ENCODE data around the gene DCST2.

DCST2 gene

DNA sequence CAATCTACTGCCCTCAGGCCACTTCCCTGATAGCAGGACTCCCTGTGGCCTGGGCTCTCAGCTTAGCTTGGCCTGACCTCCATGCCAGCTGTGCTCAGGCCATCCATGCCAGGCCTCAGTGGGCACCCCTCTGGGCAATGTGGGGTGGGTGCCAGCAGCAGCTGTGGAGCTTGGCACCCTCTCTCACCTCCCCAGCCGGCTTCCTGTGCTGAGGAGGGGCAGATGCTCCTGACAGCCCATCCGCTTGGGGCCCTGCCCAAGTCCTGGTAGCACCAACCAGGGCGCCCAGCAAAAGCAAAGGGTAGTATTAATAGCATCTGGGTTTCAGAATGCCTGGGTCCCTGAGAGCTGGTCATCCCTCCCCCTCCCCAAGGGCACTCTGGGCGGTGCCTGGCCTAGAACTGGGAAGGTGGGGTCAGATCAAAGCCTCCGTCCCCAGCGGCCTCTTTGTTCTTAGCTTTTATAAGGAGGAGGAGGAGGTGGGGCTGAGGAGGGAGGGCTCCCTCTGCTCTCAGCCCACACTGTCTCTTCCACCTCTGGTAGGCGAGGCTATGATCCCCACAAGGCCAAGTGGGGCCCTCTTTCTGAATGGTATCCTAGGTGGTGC lies 36.1 kb upstream of the DCST2 start:
- no peak for DNase-seq (ENCODE audit: low spot score)

DNA sequence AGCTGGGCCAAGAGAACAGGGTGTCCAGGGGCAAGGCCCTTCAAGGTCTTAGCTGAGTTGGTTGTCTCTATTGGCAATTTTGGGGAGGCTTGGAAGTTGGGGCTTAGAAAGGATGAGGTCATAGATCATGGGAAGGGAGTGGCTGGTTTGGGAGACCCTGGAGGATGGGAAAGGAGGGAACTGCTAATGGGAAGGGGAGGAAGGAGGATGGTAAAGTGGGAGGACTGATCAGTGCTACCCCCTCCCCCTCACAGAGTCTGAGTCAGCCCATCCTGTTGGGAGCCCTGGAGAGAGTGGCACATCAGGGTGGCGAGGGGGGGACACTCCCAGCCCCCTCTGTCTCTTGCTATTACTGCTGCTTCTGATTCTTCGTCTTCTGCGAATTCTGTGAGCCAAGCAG lies 35.0 kb upstream of the DCST2 start:
- DNase-seq (ENCODE audit: low spot score), result no peak

DNA sequence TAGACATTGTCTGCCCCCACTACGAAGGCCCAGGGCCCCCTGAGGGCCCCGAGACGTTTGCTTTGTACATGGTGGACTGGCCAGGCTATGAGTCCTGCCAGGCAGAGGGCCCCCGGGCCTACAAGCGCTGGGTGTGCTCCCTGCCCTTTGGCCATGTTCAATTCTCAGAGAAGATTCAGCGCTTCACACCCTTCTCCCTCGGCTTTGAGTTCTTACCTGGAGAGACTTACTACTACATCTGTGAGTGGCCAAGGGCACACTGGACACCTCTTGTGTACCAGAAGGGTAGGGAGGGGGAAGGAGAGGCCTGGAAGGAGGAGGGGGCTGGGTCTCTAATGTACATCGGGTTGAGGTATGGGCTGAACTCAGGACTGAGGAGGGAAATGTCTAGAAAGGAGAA lies 33.2 kb upstream of the DCST2 start:
- DNase-seq (ENCODE audit: low spot score), result no peak

DNA sequence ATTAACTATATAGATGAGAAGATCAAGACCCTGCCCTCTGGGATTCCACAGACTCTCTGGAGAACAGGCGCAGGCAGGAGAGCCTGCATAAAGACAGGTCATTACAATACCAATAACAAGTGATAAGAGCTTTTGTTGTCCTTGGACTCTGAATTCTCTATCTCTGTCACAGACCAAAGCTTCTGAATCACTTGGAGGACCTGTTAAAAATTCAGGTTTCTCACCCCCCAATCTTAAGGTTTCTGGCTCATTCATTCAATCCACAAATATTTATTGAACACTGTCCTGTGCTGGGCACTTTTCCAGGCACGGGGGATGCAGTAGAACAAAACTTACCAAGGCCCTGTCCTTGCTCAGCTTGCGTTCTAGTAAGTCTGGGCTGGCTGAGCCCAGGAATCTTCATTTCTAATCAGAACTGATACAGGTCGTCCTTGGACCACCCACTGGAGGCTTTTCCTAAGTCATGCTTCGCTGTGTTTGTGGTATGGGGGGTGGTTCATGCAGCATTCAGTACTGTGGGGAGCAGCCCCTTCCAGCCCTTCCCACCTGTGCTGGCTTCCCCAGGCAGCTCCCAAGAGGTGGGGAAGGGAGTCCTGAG lies 31.4 kb upstream of the DCST2 start:
- no peak for DNase-seq (ENCODE audit: low spot score)

DNA sequence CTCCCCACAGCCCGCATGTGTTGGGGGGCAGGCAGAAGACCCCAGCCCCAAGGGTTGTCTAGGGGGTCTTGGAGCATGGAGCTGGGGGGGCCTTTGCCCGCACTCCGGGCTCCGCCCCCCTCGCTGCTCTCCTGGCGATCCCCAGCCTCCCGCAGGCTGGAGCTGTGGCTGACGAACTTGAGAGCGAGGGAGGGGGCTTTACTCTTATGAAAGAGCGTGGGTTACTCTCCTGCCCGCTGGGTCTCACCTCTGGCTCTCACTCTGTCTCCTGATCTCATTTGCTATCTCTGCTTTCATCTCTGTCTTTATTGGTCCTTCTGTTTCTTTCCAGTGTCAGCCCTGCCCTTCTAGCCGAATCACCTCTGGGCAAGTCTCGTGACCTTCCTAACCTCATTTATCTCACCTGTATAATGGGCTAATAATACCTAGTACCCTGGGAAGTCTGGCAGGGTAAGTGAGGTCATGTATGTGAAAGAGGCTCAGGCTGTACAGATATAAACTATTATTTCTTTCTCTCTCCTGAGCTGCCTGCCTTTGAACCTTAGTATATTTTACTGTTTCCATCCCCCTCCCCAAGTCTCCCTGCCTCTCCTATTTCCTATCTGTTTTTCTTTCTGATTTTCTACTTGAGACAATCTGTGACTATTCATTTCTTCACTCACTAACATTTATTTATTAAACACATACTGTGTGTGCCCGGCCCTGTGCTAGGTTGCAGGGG lies 30.7 kb upstream of the DCST2 start:
- DNase-seq (ENCODE audit: low spot score), result no peak

DNA sequence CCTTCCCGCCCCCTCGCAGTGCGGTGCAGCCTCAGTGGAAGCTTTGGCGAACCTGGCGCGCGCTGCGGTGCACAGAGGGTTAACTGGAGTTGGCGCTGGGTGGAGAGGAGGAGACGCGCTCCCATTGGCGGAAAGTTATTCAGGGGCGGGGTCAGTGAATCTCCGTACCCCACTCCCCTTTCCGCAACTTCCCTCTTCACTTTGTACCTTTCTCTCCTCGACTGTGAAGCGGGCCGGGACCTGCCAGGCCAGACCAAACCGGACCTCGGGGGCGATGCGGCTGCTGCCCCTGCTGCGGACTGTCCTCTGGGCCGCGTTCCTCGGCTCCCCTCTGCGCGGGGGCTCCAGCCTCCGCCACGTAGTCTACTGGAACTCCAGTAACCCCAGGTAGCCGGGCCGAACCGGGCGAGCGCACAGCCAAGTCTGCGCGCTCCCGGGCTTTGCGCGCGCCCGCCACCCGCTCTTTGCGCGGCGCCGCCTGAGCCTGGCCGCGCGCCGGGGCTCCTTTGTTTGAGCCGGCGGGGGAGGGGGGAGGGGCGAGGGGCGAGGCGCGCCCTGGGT lies 30.0 kb upstream of the DCST2 start, which contains the start of gene EFNA4:
TSS of gene EFNA4 (plus strand) at position 191 of the 561 bp plus-strand sequence. CDS start at position 275, 84 bp downstream.
- no peak for DNase-seq (ENCODE audit: low spot score)

DNA sequence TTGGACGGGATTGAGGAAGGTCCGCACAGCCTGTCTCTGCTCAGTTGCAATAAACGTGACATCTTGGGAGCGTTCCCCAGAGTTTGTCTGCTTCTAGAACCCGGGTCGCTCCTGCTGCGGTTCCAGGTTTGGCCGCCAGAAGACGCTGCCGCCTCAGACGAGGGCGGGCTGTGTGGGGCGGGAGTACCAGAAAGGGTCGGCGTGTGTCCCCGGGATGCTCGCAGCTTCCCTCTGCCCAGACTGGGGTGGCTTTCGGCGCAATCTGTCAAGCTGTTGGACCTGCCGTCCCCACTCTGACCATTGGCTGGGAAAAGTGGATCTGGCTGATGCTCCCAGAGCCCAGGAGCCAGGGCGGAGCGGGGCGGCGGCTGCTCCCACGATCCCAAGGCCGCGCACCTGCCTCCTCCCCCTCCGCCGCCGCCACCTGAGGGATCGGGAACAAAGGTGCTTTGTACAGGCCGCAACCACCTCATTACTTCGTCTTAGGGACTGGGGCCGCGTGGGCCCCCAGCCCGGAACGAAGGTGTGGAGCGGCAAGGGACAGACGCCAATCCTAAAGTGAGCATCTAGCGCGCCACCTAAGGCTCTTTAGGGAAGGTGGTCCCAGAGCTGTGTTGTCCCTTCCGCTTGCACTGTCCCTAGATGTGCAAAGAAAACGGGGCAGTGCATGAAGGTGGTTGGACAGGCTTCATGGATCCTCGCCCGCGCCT lies 29.3 kb upstream of the DCST2 start:
- no peak for DNase-seq (ENCODE audit: low spot score)

DNA sequence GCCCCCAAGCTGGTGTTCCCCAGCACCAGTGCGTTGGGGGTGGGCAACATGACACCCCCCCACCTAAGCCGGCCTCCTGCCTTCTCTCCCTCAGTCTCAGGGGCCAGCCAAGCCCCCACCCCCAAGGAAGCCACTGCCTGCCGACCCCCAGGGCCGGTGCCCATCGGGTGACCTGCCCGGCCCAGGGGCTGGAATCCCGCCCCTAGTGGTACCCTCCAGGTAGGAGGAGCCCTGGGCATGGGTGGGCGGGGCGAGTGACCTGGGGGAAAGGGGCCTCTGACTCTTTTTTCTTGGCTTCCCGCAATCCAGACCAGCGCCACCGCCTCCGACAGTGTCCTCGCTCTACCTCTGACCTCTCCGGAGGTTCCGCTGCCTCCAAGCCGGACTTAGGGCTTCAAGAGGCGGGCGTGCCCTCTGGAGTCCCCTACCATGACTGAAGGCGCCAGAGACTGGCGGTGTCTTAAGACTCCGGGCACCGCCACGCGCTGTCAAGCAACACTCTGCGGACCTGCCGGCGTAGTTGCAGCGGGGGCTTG lies 28.6 kb upstream of the DCST2 start:
- no peak for DNase-seq (ENCODE audit: low spot score)

DNA sequence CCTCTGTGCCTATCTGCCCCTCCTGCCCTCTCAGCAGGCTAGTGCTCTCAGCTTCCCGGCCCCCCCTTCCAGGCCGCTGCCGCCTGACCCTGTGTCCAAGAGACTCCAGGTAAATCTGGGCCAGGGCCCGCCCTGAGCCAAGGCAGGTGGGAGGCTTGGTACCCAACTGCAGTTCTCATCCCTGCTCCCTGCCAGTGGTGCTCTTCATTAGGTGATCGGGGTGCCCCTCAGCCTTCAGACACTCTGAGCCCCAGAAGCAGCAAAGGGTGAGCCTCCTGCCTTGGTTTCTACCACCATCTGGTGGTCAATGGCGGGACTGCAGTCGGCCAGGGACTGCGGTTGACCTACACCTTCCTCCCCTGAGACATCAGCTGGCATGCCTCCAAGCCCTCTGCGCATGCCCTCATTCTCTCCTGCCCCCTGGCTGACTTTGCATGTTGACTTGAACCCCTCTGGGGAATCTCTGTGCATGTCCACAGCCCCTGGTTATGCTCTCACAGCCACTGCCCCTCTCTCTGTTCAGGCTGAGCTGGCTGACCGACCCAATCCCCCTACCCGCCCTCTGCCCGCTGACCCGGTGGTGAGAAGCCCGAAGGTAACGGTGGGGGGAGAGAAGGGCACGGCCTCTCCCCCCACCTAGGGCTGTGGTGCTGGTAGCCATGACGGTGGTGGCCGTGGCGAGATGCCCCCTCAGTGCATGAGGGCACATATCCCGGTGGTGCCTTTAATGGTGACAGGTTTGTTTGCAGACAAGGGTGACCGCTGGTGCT lies 28.0 kb upstream of the DCST2 start:
- DNase-seq (ENCODE audit: low spot score), result peak; percentile 61

DNA sequence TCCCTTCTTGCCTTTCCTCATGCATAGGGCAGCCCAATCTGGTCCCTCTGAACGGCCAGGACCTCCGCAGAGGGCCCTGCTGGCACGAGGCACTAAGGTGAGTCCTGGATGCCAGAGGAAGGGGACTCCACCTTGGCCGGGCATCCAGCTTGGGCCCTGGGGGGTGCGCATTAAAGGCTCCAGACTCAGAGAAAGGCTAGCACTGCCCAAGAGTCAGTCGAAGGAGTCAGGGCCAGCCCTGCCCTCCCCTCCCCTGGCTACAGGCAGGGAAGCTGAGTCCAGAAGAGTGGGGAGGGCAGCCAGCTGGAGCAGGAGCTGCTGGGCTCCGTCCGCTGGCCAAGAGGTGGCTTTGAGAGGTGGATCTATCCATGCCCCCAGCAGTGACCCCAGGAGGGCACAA lies 27.2 kb upstream of the DCST2 start:
- DNase-seq (ENCODE audit: low spot score), result no peak

DNA sequence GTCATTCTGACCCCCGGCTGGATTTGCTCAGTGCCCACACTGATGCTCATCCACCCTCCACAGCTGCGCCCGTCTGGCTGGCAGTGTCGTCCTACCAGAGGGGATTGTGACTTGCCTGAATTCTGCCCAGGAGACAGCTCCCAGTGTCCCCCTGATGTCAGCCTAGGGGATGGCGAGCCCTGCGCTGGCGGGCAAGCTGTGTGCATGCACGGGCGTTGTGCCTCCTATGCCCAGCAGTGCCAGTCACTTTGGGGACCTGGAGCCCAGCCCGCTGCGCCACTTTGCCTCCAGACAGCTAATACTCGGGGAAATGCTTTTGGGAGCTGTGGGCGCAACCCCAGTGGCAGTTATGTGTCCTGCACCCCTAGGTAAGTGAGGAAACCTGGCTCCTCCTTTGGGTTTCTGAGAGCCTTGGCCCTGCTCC lies 24.2 kb upstream of the DCST2 start:
- no peak for DNase-seq (ENCODE audit: low spot score)

DNA sequence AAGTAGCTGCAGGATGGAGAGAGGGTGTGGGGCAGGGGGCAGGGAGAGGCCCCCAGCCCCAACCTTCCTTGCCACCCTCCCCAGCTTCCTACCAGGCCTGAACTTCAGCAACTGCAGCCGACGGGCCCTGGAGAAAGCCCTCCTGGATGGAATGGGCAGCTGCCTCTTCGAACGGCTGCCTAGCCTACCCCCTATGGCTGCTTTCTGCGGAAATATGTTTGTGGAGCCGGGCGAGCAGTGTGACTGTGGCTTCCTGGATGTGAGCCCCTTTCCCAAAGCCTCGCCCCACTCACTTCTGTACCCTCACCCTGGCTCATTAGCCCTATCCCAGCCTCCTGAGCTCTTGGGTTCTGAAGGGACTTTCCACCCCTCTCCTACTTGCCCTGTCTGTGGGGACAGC lies 23.5 kb upstream of the DCST2 start:
- no peak for DNase-seq (ENCODE audit: low spot score)

DNA sequence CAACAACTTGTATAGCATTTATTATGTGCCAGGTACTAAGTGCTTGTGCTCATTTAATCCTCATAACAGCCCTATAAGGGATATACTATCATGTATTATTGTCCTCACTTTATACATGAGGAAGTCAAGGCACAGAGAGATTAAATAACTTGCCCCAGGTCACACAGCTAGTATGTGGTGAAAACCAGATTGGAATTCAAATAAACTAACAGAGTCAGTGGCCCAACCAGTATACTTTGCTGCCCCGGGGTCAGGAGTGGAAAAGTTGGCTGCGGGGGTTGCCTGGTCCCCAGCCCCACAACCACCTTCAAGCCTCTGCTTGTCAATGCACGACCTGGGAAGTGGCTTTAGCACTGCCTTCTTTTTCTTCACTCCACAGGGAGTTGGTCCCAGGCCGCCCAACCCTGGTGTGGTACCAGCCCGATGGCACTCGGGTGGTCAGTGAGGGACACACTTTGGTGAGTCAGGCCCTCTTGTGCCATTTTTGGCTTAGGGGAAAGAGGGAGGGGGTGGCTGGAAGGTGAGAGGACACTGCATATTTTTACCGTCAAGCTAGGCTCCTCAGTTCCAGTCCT lies 20.0 kb upstream of the DCST2 start:
- DNase-seq (ENCODE audit: low spot score), result no peak

DNA sequence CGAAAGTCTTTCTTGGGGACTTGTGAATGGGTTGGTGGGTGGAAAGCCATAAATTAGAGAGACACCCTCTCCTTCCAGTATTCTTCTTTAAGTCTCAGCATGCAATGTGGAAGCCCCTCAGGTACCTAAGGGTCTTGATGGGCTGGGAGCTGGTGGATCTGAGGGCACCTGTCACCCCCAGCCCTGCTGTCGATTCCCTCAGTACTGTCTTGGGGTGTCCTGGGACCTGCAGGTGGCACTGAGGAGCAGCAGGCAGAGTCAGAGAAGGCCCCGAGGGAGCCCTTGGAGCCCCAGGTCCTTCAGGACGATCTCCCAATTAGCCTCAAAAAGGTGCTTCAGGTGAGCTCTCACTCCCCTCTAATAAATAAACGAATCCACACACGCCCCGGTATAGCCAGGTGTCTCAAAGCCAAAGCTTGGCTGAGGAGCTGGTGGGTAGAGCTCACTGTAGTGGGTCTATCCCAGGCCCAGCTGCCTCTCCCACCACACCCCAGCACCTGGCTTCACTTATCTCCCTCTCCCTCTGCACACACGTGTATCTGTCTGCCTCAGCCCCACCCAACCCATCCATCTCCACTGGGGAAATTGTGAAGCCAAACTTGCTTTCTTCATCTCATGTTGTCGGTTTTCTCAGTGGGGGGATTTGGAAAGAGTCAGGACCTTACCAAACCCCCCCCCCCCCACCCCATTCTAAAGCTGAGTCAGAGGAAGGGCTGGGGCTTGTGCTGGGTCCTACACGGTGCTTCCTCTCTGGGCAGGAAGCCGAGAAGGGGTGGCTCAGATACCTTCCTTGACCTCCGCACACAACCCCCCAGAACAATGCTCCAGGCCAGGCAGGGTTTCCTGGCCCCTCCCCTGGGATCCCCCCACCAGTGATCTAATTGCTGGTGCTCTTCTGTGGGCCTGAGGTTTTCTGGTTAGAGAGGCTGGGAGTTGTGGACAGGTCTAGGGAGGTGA lies 19.1 kb upstream of the DCST2 start:
- DNase-seq (ENCODE audit: low spot score), result no peak

DNA sequence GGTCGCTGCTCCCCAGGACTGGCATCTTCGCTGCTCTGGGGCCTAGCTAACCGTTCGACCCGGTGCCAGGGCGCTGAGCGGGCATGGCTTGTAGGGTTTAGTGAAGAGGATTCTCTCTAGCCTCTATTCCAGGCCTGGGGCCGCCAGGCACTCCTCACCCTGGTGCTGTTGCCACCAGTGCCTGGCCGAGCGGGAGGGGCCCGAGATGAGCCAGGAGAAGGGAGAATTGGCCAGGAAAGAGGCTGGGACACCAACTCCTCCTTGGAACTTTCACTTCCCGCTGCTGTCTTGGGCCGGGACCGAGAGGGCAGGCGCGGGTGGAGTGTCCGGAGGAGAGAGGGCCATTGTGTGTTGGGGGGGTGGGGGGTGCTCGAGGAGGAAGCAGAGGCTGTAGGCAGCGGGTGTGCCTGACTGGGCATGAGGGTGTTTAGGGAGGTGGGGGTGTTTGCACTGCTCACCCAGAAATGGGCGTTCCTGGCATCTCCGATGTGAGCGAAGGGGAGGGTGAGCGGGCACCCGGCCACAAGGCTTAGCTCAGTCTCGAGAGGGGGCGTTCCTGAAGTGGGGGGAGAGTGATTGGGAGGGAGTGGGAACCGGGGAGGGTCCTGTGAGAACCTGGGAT lies 18.3 kb upstream of the DCST2 start:
- peak; percentile 48 for DNase-seq (ENCODE audit: low spot score)

DNA sequence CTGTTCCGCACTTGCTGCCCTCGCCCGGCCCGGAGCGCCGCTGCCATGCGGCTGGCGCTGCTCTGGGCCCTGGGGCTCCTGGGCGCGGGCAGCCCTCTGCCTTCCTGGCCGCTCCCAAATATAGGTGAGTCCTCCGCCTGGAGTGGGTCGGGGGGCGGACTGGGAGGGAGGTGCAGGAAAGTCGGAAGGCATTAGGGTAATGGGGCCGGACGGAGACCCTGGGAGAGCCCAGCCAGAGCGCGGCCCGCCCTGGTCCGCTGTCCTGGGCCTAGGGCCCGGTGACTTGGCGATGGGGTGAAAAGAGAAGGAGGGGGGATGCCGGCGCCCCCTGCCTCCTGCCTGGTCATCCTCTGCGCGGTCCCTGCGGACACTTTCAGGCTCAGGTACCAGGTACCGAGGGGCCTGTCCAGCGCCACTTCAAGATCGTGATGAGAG lies 17.8 kb upstream of the DCST2 start:
- no peak for DNase-seq (ENCODE audit: low spot score)

DNA sequence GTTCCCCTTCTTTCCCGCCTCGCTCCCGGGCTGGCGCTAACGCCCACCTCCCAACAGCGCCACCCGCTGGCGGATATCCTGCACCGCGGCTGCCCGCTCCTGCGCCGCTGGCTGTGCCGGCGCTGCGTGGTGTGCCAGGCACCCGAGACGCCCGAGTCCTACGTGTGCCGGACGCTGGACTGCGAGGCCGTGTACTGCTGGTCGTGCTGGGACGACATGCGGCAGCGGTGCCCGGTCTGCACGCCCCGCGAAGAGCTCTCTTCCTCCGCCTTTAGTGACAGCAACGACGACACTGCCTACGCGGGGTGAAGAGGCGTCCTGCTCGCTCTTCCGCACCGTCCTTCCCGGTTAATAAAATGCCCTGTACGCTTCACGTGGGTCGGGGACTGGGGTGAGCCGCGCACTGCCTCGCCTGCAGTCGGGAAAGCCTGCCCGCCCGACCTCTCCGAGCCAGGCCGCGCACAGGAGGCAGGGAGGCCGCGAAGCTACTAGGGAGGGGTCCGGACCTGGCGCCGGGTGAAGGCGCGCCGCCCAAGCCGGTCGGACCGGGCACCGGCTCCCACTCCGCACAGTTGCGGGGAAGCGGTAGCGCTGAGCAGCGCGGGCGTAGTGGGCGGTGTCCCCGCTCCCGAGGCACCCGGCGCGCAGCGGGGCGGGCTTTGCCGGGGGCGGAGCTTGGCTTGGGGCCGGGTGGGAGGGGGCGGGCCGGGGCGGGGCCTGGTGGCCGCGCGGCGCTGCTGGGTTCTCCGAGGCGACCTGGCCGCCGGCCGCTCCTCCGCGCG lies 17.2 kb upstream of the DCST2 start, which contains the start of gene ADAM15:
TSS of gene ADAM15 (plus strand) at position 757 of the 782 bp plus-strand sequence. CDS start 71 bp downstream, outside the sequence.
- peak; percentile 74 for DNase-seq (ENCODE audit: low spot score)
